HG03442 (cell line): ENCODE results near the gene MAPK10.
"Not testable (repeated sequence)": the region's sequence is repeated elsewhere in the genome, so short reads cannot be mapped to it uniquely, and the experiment has no call there.

Source experiments
- ATAC-seq: cut with Tn5 transposase; IDR thresholded peaks from one replicate; pipeline ENCODE4 v1.9.1; 2021; ENCODE audit warnings: mild to moderate bottlenecking, moderate library complexity; ENCODE audit not compliant: unreplicated experiment

Gene MAPK10

GRCh38 chr4:86043755-86044592 is 315.9 kb downstream of the MAPK10 start:
- peak; percentile 72 for ATAC-seq

DNA sequence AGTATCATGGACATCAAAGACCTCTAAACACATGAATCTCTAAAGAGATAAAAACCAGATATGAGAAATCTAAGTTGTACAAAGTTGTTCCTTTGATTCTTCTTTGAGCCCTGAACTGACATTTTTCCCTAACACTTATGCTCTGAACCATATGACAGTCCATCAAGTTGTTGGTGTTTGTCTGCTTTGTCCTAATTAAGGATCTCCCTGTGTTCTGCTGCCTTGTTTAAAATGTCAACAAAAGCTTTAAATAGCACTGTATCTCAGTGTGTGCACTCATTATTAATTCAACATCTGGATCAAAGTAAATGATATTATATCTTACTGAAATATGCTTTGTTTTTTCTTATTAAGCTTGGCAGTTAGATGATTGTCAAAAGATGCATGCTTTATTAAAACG is 321.8 kb downstream of the MAPK10 start:
- ATAC-seq, result no peak

GRCh38 chr4:86036736-86037135 is 323.1 kb downstream of the MAPK10 start:
- no peak for ATAC-seq

GRCh38 chr4:86035688-86036087 is 324.2 kb downstream of the MAPK10 start:
- no peak for ATAC-seq

- no peak for ATAC-seq
Observed at GRCh38 chr4:86034616-86035015, 325.2 kb downstream of the MAPK10 start.

GRCh38 chr4:86033171-86033570 is 326.7 kb downstream of the MAPK10 start:
- no peak for ATAC-seq

DNA sequence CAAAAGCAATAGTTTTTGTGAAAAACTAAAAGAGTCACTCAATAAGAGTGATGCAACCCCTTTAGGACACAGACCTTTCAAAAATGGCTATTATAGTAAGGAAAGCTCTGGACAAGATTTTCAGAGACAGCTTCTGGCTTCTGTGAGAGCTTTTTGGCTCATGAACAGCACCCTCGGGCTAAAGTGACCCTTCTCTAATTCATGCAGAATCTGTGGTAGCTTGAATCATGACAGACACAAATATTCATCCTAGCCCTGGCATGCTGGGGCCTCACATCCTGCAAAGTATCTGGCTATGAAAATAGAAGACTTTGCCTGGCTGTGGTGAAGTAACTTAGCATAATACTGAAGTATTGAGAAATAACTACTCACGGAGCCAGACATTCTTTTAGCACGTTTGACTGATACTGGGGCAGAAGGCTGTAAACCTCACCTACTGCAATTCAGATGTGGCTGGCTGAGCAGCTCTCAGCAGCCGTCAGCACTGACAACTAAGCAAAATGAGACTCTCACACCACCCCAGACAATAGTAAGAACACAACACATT is 327.3 kb downstream of the MAPK10 start:
- no peak for ATAC-seq

- ATAC-seq, result no peak
Observed at GRCh38 chr4:86031927-86032326, 327.9 kb downstream of the MAPK10 start.

GRCh38 chr4:86026720-86027119 is 333.1 kb downstream of the MAPK10 start:
- no peak for ATAC-seq

DNA sequence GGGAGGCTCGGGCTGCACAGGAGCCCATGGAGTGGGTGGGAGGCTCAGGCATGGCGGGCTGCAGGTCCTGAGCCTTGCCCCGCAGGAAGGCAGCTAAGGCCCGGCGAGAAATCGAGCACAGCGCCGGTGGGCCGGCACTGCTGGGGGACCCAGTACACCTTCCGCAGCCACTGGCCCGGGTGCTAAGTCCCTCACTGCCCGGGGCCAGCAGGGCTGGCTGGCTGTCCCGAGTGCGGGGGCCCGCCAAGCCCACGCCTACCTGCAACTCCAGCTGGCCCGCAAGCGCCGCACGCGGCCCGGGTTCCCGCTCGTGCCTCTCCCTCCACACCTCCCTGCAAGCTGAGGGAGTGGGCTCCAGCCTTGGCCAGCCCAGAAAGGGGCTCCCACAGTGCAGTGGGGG is 338.2 kb downstream of the MAPK10 start:
- not testable (repeated sequence) for ATAC-seq

GRCh38 chr4:86019906-86020305 is 339.9 kb downstream of the MAPK10 start:
- no peak for ATAC-seq

- ATAC-seq, result no peak
Observed at GRCh38 chr4:86019362-86019761, 340.5 kb downstream of the MAPK10 start.

- ATAC-seq, result no peak
Observed at GRCh38 chr4:86015412-86016350, 344.2 kb downstream of the MAPK10 start.

DNA sequence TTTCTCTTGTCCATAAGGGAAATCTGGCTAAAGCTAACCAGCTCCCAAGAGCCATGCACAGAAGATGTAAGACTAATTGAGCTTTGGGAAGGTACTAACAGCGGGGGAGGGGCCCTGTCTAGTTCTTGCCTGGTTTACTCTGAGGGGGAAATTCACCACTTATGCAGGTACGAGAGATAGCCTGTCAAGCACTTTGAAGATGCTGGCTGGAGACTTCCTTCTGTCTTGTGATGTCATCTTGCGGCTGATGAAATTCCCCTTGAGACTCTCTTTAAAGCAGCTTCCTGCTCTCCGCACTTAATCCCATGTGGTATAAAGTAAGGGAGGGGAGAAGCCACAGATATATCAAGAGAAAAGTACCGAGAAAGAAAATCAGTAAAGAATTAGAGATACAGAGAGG is 345.3 kb downstream of the MAPK10 start:
- ATAC-seq, result peak; percentile 95

DNA sequence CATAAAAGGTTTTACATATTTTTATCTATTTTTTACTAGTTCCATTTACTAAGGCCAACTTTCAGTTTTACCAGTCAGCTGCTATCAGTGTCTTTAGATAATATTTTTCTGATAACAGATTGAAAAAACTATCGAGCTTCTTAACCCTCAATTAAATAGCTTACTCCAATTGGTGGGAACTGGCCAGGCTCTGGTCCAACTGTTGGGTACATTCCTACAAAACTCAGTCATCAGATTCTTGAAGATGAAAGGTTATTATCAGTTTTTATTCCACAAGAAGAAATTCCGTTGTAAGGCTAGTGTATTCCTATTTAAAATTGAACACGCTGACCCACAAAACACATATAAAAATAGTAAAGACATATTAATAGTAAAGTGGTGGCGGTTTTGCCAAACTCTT is 346.2 kb downstream of the MAPK10 start:
- ATAC-seq, result no peak

DNA sequence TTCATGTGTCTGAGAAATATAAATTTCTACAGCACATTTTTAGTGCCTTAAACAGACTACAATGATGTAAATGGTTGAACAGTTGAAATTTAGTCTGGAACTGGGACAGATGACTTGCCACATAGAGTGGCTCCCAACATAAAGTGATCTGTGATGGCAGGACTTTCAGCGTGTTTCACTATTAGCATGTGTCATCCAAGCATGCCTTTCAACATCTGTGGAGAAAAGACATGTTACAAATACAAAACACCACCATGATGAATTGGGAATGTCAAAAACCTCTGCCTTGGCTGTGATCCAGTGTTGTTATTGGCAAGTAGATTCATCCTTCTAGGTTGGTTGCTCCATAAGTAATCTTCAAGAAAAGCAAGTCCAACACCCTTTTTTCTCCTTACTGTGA is 348.7 kb downstream of the MAPK10 start:
- ATAC-seq, result no peak

DNA sequence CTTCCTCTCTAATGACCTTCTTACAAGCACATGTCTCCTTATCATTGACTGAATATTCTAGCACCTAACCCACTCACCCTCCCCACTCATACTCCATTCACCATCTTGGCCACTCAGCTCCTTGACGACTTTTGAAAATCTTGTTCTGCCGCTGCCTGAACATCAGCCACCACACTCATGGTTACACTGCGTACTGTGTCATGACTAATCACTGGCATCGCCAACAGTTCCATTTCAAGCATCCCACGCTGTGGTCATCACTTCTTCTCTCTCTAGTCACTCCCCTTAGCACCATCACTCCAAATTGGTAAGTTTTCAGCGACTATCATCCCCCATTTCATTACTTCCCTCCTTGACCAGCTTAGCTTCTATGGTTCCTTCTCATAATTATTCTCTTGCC is 352.8 kb downstream of the MAPK10 start:
- ATAC-seq, result no peak

DNA sequence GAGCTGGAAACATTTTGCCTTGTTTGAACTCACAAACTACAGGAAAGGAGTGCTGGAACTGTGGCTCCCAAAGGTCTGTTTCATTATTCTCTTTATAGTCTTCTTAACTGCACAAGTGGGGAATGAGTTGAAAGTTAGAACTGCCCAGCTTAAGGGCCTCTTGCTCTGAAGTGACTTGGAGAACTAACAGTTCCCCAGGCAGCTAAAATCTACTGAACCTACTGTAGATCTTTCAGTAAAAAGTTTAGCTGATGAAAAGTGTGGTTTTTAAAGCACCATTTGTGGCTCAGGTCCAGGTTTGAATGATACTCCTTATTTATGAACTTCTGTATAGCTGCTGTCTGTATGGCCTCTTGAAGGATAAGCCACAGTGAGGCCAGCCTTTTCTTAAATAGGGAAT is 353.8 kb downstream of the MAPK10 start:
- ATAC-seq, result no peak

- ATAC-seq, result no peak
Observed at GRCh38 chr4:86004030-86004429, 355.8 kb downstream of the MAPK10 start.

GRCh38 chr4:86001591-86001990 is 358.3 kb downstream of the MAPK10 start:
- ATAC-seq, result no peak

DNA sequence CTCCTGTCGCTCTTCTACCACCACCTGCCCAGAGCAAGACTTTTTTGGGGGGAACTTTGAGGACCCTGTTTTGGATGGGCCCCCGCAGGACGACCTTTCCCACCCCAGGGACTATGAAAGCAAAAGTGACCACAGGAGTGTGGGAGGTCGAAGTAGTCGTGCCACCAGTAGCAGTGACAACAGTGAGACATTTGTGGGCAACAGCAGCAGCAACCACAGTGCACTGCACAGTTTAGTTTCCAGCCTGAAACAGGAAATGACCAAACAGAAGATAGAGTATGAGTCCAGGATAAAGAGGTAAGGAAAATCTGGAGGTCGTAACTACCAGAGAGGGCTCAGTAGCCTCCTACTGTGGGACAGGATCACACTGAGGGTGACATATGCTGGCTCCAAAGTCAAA is 364.5 kb downstream of the MAPK10 start:
- peak; percentile 54 for ATAC-seq

DNA sequence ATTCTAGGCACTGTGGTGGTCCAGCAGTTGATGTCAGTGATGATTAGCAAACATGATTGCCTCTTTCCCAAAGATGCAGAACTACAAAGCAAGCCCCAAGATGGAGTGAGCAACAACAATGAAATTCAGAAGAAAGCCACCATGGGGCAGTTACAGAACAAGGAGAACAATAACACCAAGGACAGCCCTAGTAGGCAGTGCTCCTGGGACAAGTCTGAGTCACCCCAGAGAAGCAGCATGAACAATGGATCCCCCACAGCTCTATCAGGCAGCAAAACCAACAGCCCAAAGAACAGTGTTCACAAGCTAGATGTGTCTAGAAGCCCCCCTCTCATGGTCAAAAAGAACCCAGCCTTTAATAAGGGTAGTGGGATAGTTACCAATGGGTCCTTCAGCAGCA is 365.3 kb downstream of the MAPK10 start:
- ATAC-seq, result no peak
